Immature natural killer cell (primary cell): ENCODE data around the gene GRIK3. TPM values are rescaled to one million over a fixed set of nuclear protein-coding genes. Genes with fewer than 3 reads are reported as not detected.

ENCODE experiments used
- DNase-seq, 3 donors: peaks; one replicate each; pipeline ENCODE4 v3.0.0; 2022; ENCODE audit warnings: mixed read lengths in 1 of 3
- H3K27ac Mint-ChIP-seq, 6 donors: one replicate each; pipeline ENCODE4 v1.8.0; 2020; ENCODE audit warnings: mixed read lengths in 6 of 6, mild to moderate bottlenecking in 5 of 6, inconsistent platforms in 4 of 6, moderate library complexity in 3 of 6
- H3K27me3 Mint-ChIP-seq, 3 donors: one replicate each; pipeline ENCODE4 v1.8.0; 2020 to 2021; ENCODE audit warnings: low read depth in 3 of 3, mild to moderate bottlenecking in 3 of 3, mixed read lengths in 3 of 3, moderate library complexity in 3 of 3, inconsistent platforms in 1 of 3
- H3K36me3 Mint-ChIP-seq, 3 donors: one replicate each; pipeline ENCODE4 v1.8.0; 2020; ENCODE audit warnings: mixed read lengths in 3 of 3, inconsistent platforms in 2 of 3, mild to moderate bottlenecking in 2 of 3
- H3K4me1 Mint-ChIP-seq, 2 donors: one replicate each; pipeline ENCODE4 v1.8.0; 2020; ENCODE audit warnings: inconsistent platforms in 2 of 2, mild to moderate bottlenecking in 2 of 2, mixed read lengths in 2 of 2, moderate library complexity in 1 of 2
- H3K4me3 Mint-ChIP-seq, 5 donors: one replicate each; pipeline ENCODE4 v1.8.0; 2020; ENCODE audit warnings: mild to moderate bottlenecking in 5 of 5, mixed read lengths in 5 of 5, inconsistent platforms in 3 of 5, moderate library complexity in 3 of 5
- H3K9me3 Mint-ChIP-seq, 6 donors: one replicate each; pipeline ENCODE4 v1.8.0; 2020; ENCODE audit warnings: mild to moderate bottlenecking in 6 of 6, mixed read lengths in 6 of 6, inconsistent platforms in 4 of 6, moderate library complexity in 3 of 6
- polyA plus RNA-seq, 3 donors: library from polyadenylated mRNA; unstranded; fragments of 300-500 nt; fragmentation: Illumina TruSeq; gene quantifications; one replicate each; pipeline ENCODE4 v1.2.3, GENCODE V29; 2021

Gene GRIK3
- polyA plus RNA-seq, 3 donors from 2014 or later = not detected

DNA sequence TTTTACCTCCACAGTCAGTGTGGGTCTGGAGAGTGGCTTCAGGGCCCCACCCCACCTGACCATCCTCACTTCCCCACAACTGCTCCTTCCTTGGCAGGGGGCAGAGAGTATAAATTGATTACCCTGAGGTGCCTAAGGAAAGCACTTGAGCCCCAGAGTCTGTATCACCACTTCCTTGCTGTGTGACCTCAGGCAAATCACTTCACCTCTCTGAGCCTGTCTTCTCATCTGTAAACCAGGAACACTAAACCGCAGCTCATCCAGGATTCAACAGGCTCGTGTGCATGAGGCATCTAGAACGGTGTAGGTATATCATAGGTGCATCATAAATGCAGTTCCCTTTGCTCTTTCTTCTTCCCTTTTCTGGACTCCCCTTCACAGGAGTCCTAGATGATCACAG is 43.4 kb downstream of the GRIK3 start:
- H3K36me3 Mint-ChIP-seq = no peaks in the 10 kb centered on the region
- H3K27ac Mint-ChIP-seq = no peak overlapping the region

GRCh38 chr1:36989241-36989640 is 45.1 kb downstream of the GRIK3 start:
- no peak for DNase-seq
- no peaks in the 10 kb centered on the region for H3K9me3 Mint-ChIP-seq
- no peaks in the 10 kb centered on the region for H3K4me1 Mint-ChIP-seq
- no peak overlapping the region for H3K4me3 Mint-ChIP-seq
- H3K27me3 Mint-ChIP-seq = peaks cover 2 to 11% (median 7%) of the 10 kb centered on the region in 3 donors
- H3K27ac Mint-ChIP-seq = no peak overlapping the region
- no peaks in the 10 kb centered on the region for H3K36me3 Mint-ChIP-seq

More for the DNA sequence above, 43.4 kb downstream of the GRIK3 start:
- H3K27me3 Mint-ChIP-seq = peaks cover 2 to 9% (median 8%) of the 10 kb centered on the region in 3 donors
- no peaks in the 10 kb centered on the region for H3K4me1 Mint-ChIP-seq
- H3K4me3 Mint-ChIP-seq = no peak overlapping the region
- H3K9me3 Mint-ChIP-seq = no peaks in the 10 kb centered on the region
- DNase-seq = no peak

- Mint-ChIP-seq H3K4me3 (no peak overlapping the region), H3K36me3 (no peaks in the 10 kb centered on the region), H3K27ac (no peak overlapping the region), H3K27me3 (peaks cover 2 to 11% (median 7%) of the 10 kb centered on the region in 3 donors), H3K4me1 (no peaks in the 10 kb centered on the region), H3K9me3 (no peaks in the 10 kb centered on the region)
- no peak for DNase-seq
Measured at GRCh38 chr1:36988741-36989193, 45.5 kb downstream of the GRIK3 start.

DNA sequence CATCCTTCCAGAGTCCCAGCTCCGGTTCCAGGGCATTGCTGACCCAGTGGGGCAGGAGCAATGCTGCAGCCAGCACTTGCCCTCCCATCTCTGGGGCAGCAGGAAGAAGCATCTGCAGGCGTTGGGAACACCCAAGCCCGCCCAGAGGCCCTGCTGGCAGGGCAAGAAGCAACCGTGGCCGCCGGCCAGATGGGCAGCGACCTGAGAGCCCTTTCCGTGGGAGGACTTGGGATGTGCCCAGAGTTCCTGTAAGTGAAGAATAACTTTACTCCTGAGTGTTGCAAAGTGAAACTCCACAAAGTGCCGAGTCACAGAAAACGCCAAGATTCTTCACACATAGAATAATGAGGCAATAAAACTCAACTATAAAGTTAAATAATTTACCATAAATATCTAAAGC is 46.0 kb downstream of the GRIK3 start:
- no peaks in the 10 kb centered on the region for H3K9me3 Mint-ChIP-seq
- no peak overlapping the region for H3K4me3 Mint-ChIP-seq
- H3K4me1 Mint-ChIP-seq = no peaks in the 10 kb centered on the region
- no peak overlapping the region for H3K27ac Mint-ChIP-seq
- no peak for DNase-seq
- H3K27me3 Mint-ChIP-seq = peaks cover 2 to 11% (median 7%) of the 10 kb centered on the region in 3 donors
- no peaks in the 10 kb centered on the region for H3K36me3 Mint-ChIP-seq

- Mint-ChIP-seq H3K27me3 (peaks cover 2 to 12% (median 4%) of the 10 kb centered on the region in 3 donors), H3K9me3 (no peaks in the 10 kb centered on the region), H3K27ac (no peak overlapping the region), H3K4me1 (no peaks in the 10 kb centered on the region), H3K4me3 (no peak overlapping the region), H3K36me3 (no peaks in the 10 kb centered on the region)
- no peak for DNase-seq
Measured at GRCh38 chr1:36987276-36987675, 47.0 kb downstream of the GRIK3 start.

DNA sequence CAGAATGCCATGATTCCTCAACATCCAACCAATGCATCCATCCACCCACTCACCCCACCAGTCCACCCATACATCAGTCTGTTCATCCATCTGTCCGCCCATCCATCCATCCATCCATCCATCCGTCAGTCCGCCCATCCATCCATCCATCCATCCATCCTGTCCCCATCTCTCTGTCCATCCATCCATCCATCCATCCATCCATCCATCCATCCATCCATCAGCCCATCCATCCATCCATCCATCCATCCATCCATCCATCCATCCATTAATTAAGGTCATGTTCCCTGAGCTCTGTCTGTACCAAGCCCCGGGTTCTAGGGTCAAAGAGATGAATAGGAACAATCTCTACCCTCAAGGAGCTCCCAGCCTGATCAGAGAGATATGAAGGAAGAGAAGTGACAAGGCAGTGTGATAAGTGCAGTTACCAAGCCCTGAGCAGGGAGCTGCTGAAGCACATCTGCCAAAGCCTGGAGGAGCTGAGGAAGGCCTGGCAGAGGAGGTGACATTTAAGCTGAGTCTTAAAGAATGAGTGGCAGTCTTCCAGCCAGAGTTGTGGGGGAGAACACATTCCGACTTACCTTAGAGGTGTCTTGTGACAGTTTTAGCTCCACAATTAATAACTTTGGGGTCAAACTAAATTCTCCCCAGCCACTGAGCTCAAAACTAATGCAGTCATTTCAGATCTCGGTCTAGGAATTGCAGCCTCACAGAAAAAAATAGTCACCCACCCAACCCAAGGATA is 47.9 kb downstream of the GRIK3 start:
- Mint-ChIP-seq H3K27me3 (peaks cover 0 to 8% (median 2%) of the 10 kb centered on the region in 3 donors), H3K36me3 (no peaks in the 10 kb centered on the region), H3K4me1 (no peaks in the 10 kb centered on the region), H3K4me3 (no peak overlapping the region), H3K9me3 (no peaks in the 10 kb centered on the region), H3K27ac (no peak overlapping the region)
- DNase-seq = no peak

DNA sequence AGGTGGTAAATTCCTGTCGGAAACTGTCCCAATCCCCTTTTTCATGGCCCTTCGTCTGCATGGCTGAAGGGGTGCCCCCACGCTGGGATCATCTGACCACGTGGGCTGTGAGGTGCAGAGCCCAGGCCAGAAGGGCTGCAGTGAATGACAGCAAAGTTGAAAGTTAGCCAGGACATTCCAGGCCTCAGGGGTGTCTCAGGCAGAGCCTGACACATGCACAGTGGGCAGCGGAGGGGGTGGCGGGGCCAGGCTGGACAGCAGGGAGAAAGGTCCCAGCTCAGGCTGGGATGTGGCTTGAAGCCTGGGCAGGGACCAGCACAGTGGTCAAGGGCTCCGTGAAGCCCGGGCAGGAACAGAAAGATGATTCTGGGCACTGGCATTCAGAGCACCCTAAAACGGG is 49.6 kb downstream of the GRIK3 start:
- no peaks in the 10 kb centered on the region for H3K9me3 Mint-ChIP-seq
- no peak overlapping the region for H3K4me3 Mint-ChIP-seq
- no peaks in the 10 kb centered on the region for H3K4me1 Mint-ChIP-seq
- H3K27ac Mint-ChIP-seq = no peak overlapping the region
- no peak for DNase-seq
- H3K27me3 Mint-ChIP-seq = peaks cover 3 to 8% (median 4%) of the 10 kb centered on the region in 3 donors
- no peaks in the 10 kb centered on the region for H3K36me3 Mint-ChIP-seq

DNA sequence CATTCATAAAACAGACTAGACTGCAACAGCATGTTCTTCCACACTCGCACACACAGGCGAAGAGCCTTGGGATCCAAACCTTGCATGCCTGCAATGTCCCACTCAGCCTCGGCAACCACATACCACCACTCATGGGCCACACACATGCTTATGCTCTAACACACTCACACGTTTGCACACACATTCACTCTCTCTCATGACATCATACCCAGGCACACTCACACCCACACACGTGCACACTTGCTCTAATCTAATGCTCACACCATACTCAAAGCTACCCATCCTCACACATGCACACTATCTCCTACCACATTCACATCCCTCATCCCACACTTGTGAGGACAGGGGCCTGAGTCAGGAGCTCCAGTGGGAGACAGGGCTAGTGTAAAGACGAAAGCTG is 50.3 kb downstream of the GRIK3 start:
- Mint-ChIP-seq H3K4me1 (no peaks in the 10 kb centered on the region), H3K27ac (no peak overlapping the region), H3K4me3 (no peak overlapping the region), H3K36me3 (no peaks in the 10 kb centered on the region), H3K9me3 (no peaks in the 10 kb centered on the region), H3K27me3 (peaks cover 3 to 8% (median 5%) of the 10 kb centered on the region in 3 donors)
- no peak for DNase-seq

GRCh38 chr1:36982709-36983108 is 51.6 kb downstream of the GRIK3 start:
- Mint-ChIP-seq H3K27me3 (peaks cover 3 to 8% (median 5%) of the 10 kb centered on the region in 3 donors), H3K9me3 (no peaks in the 10 kb centered on the region), H3K36me3 (no peaks in the 10 kb centered on the region), H3K4me1 (no peaks in the 10 kb centered on the region), H3K27ac (no peak overlapping the region), H3K4me3 (no peak overlapping the region)
- no peak for DNase-seq

DNA sequence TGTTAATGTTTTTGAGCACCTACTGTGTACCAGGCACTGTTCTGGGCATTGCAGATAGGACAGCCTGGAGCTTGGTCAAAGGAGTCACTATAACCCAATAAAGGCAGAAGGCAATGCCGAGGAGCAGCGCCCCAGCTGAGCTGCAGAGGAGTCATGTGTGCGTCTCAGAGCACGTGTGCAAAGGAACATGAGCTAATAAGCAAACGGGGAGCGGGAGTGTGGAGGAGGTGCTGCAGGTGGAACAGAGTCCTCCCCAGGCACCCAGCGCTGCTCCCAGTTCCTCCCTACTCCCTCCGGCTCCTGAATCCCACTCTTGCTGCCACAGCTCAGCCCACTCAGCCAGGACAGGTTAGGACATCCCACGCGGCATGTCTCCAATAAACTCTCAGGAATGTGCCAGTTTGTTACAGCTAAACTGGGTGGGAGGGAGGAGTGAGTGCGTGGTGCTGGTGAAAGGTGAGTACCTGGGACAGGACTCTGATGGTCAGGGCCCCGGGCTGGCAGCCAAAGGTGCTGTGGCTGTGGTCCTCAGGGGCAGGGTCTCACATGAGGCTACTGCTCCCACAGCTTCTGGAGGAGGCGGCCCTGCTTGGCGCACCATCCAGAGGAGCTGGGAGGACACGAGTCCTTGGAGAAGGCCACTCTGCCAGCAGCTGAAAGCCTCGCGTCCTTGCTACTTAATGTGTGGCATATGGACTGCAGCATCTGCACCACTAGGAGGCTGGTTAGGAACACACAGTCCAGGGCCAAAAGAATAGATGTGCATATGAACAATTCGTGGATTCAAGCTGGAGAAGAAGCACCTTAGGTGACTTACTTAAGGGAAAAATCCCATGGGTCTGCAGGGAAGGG is 52.3 kb downstream of the GRIK3 start:
- Mint-ChIP-seq H3K27me3 (peaks cover 3 to 4% (median 3%) of the 10 kb centered on the region in 3 donors), H3K27ac (no peak overlapping the region), H3K4me1 (no peaks in the 10 kb centered on the region), H3K4me3 (no peak overlapping the region), H3K9me3 (peaks cover 0 to under 1% (median 0%) of the 10 kb centered on the region in 6 donors), H3K36me3 (no peaks in the 10 kb centered on the region)
- DNase-seq = no peak

- no peaks in the 10 kb centered on the region for H3K4me1 Mint-ChIP-seq
Measured at GRCh38 chr1:36981126-36981525, 53.2 kb downstream of the GRIK3 start.

DNA sequence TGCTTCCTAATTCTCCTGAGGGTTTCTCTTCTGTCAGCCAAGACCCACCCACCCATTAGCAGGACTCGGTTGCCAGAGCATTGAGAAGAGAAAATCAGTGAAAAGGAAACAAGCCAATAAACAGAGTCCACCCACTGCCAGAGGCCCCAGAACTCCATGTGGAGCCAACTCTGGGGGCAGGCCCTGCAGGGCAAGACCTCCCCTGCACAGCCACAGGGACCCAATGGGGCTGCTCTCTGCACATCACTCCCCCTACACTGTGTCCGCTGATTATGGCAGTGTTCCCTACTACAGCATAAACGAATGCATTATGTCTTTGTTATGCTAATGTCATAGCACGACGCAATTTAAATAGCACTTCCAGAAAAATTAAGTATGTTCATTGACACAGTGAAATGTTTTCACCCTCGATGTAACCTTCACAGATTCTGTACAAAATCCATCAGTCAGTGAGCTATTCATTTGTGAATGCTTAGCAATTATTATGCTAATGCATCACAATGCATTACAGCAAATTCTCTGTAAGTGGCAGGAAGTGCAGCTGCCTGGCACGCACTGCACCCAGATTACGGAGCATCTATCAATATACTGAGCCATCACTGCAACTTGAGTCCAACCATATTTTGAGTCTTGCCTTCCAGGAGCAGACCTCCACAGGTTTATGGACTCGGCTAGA is 56.4 kb downstream of the GRIK3 start:
- Mint-ChIP-seq H3K9me3 (peaks cover 0 to 2% (median 0%) of the 10 kb centered on the region in 6 donors), H3K36me3 (no peaks in the 10 kb centered on the region), H3K27me3 (peaks cover 0 to 6% (median 3%) of the 10 kb centered on the region in 3 donors), H3K4me1 (no peaks in the 10 kb centered on the region), H3K4me3 (no peak overlapping the region), H3K27ac (no peak overlapping the region)
- DNase-seq = no peak

More at GRCh38 chr1:36981126-36981525, 53.2 kb downstream of the GRIK3 start:
- no peak for DNase-seq
- H3K36me3 Mint-ChIP-seq = no peaks in the 10 kb centered on the region
- H3K27ac Mint-ChIP-seq = no peak overlapping the region
- peaks cover 3 to 4% (median 3%) of the 10 kb centered on the region in 3 donors for H3K27me3 Mint-ChIP-seq
- peaks cover 0 to 2% (median 0%) of the 10 kb centered on the region in 6 donors for H3K9me3 Mint-ChIP-seq
- no peak overlapping the region for H3K4me3 Mint-ChIP-seq

- H3K36me3 Mint-ChIP-seq = no peaks in the 10 kb centered on the region
- H3K27me3 Mint-ChIP-seq = peaks cover 0 to 3% (median 3%) of the 10 kb centered on the region in 3 donors
- H3K4me3 Mint-ChIP-seq = no peak overlapping the region
- DNase-seq = no peak
- no peaks in the 10 kb centered on the region for H3K4me1 Mint-ChIP-seq
- peaks cover 0 to 2% (median 0%) of the 10 kb centered on the region in 6 donors for H3K9me3 Mint-ChIP-seq
- no peak overlapping the region for H3K27ac Mint-ChIP-seq
Measured at GRCh38 chr1:36975642-36976041, 58.7 kb downstream of the GRIK3 start.

DNA sequence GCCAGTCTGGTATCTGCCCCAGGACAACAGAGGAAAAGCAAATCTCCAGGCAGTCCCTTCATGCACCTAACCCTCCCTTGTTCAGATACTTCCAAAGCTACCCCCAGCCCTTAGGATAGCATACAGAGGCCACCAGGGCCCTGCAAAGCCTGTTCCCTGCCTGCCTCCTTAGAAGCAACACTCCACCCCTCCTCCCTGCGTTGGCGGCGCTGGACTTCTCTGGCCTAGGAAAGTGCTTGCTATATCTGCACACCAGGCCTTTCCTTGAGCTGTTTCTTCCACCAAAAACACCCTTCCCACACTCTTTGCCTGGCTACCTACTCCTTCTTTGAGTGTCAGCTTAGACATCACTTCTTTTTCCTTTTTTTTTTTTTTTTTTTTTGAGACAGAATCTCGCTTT is 61.3 kb downstream of the GRIK3 start:
- Mint-ChIP-seq H3K36me3 (no peaks in the 10 kb centered on the region), H3K4me3 (no peak overlapping the region), H3K27me3 (peaks cover 2 to 8% (median 5%) of the 10 kb centered on the region in 3 donors), H3K9me3 (peaks cover 0 to 2% (median 0%) of the 10 kb centered on the region in 6 donors), H3K27ac (no peak overlapping the region), H3K4me1 (no peaks in the 10 kb centered on the region)
- DNase-seq = no peak
